Activated T-cell treated with anti-CD3 and anti-CD28 coated beads for 24 hours (primary cell): ENCODE data around the gene RRP1B.
A peak's percentile ranks its signal among the peaks of the same experiment; 100 is the strongest.
"Not testable (repeated sequence)": the region's sequence is repeated elsewhere in the genome, so short reads cannot be mapped to it uniquely, and the experiment has no call there.

Experiments
- DNase-seq: peaks from one replicate; pipeline ENCODE4 v3.0.0-alpha.2; 2020; ENCODE audit warnings: low read depth

The RRP1B gene

GRCh38 chr21:43701936-43702784 is 42.8 kb downstream of the RRP1B start:
- DNase-seq = no peak

GRCh38 chr21:43702785-43703034 is 43.4 kb downstream of the RRP1B start:
- no peak for DNase-seq

GRCh38 chr21:43703035-43703880 is 43.9 kb downstream of the RRP1B start:
- no peak for DNase-seq

GRCh38 chr21:43707462-43707861 is 48.1 kb downstream of the RRP1B start:
- no peak for DNase-seq

- no peak for DNase-seq
Observed at GRCh38 chr21:43708745-43709381, 49.5 kb downstream of the RRP1B start.

- no peak for DNase-seq
Observed at GRCh38 chr21:43712268-43712942, 53.0 kb downstream of the RRP1B start.

GRCh38 chr21:43713123-43713522 is 53.8 kb downstream of the RRP1B start:
- DNase-seq = not testable (repeated sequence)

GRCh38 chr21:43716376-43717165 is 57.2 kb downstream of the RRP1B start:
- no peak for DNase-seq

GRCh38 chr21:43717166-43717853 is 58.0 kb downstream of the RRP1B start:
- no peak for DNase-seq

- no peak for DNase-seq
Observed at GRCh38 chr21:43717967-43718871, 58.9 kb downstream of the RRP1B start.

GRCh38 chr21:43718872-43719747 is 59.8 kb downstream of the RRP1B start, which contains the start of gene PDXK:
Gene PDXK, plus strand, starts transcription at chr21:43719129. Its CDS starts 166 bp downstream, at chr21:43719295.
- DNase-seq = peak; percentile 72

- DNase-seq = no peak
Observed at GRCh38 chr21:43719748-43720538, 60.6 kb downstream of the RRP1B start.

- no peak for DNase-seq
Observed at GRCh38 chr21:43720539-43721166, 61.3 kb downstream of the RRP1B start.

GRCh38 chr21:43721206-43721605 is 61.8 kb downstream of the RRP1B start:
- no peak for DNase-seq

- DNase-seq = no peak
Observed at GRCh38 chr21:43721939-43722338, 62.6 kb downstream of the RRP1B start.

- no peak for DNase-seq
Observed at GRCh38 chr21:43723648-43724047, 64.3 kb downstream of the RRP1B start.
